ENCODE measurements around the gene SPHKAP. TPM values are rescaled to one million over a fixed set of nuclear protein-coding genes. Genes with fewer than 3 reads are reported as not detected.
A peak's percentile ranks its signal among the peaks of the same experiment; 100 is the strongest.
"Not testable (repeated sequence)": the region's sequence is repeated elsewhere in the genome, so short reads cannot be mapped to it uniquely, and the experiment has no call there.

Gene SPHKAP
- polyA plus RNA-seq (2011; rRNA removed) (0.01 TPM in 2 replicates), polyA plus RNA-seq (2017; fragmentation: RNase III; extraction: RNeasy Plus Mini Kit Qiagen cat#74134 plus additional on column Dnase treatment) (not detected in 3 replicates), polyA minus RNA-seq (2011; rRNA and poly(A)+ RNA removed) (0.08 TPM in 1 of 2 replicates, not detected in the other)
- under 0.01 TPM in 1 of 2 replicates, not detected in the other for polyA plus RNA-seq (2012; cell fraction: cytosol; rRNA removed)
- polyA plus RNA-seq (2012; cell fraction: nucleus; rRNA removed), result not detected in 2 replicates

GRCh38 chr2:228181098-228182019, at the start of gene SPHKAP:
SPHKAP (minus strand) TSS chr2:228181687; CDS start chr2:228181598, 89 bp downstream.
- 26% methylated on average over 27 of the region's 56 CpGs for WGBS (ENCODE audit: missing lambda C conversion rate)
- ATAC-seq (peak; percentile 62 to 78), FAIRE-seq (no peak), DNase-seq (ENCODE audit: low read depth in 1 of 2, low spot score in 1 of 2) (peak in 1 of 2 experiments; percentile 16)
- no peak for TF ChIP-seq CHD4 (IDR thresholded peaks at IDR 0.05; ENCODE audit: borderline replicate concordance)
- TF ChIP-seq RCOR1 (IDR thresholded peaks at IDR 0.05; ENCODE audit: low read depth, low read length), result no peak
- no peak for TF ChIP-seq ZNF302 (CRISPR knock-in tag; IDR thresholded peaks at IDR 0.05)
- no peak for TF ChIP-seq EHMT2 (IDR thresholded peaks at IDR 0.05; ENCODE audit: low read depth)
- TF ChIP-seq JUN (IDR thresholded peaks at IDR 0.05), result no peak
- no peak for TF ChIP-seq BCL3 (IDR thresholded peaks at IDR 0.05)
- no peak for TF ChIP-seq KDM1A (IDR thresholded peaks at IDR 0.05; ENCODE audit: low read depth)
- ChIA-PET CTCF (no interaction called here), POLR2A (no interaction called here)
- H3K27ac ChIP-seq, result no peak within 1 kb of the TSS
- H3K4me1 ChIP-seq, result peaks cover 4% of the 10 kb centered on the region; the same call in 1 of the 3 replicates
- peak within 1 kb of the TSS; percentile 73 for H3K4me2 ChIP-seq
- peak within 1 kb of the TSS; percentile 33 for H3K4me3 ChIP-seq
- H3K9me3 ChIP-seq, result no peaks in the 10 kb centered on the region

- no peak overlapping the region for H3K4me2 ChIP-seq
- H3K4me3 ChIP-seq, result no peak overlapping the region
- H3K27ac ChIP-seq, result no peak overlapping the region
- H3K9me3 ChIP-seq, result no peaks in the 10 kb centered on the region
- FAIRE-seq (no peak), ATAC-seq (no peak), DNase-seq (ENCODE audit: low read depth in 1 of 2, low spot score in 1 of 2) (no peak)
- no peak for TF ChIP-seq KDM1A (IDR thresholded peaks at IDR 0.05; ENCODE audit: low read depth)
- TF ChIP-seq ESRRA (IDR thresholded peaks at IDR 0.05; ENCODE audit: borderline replicate concordance, low read length), result no peak
- TF ChIP-seq NR3C1 (IDR thresholded peaks at IDR 0.05), result no peak
- no peak for TF ChIP-seq HDAC2 (IDR thresholded peaks at IDR 0.05)
- no peak for TF ChIP-seq MYC (IDR thresholded peaks at IDR 0.05; ENCODE audit: borderline replicate concordance, low read length)
- no peak for TF ChIP-seq FOSB (CRISPR knock-in tag; IDR thresholded peaks at IDR 0.05)
- no peak for TF ChIP-seq HOXA7 (CRISPR knock-in tag; IDR thresholded peaks at IDR 0.05)
- TF ChIP-seq E2F6 (IDR thresholded peaks at IDR 0.05; ENCODE audit: borderline replicate concordance, low read depth), result no peak
- no peak for TF ChIP-seq RNF2 (IDR thresholded peaks at IDR 0.05; ENCODE audit: borderline replicate concordance, low read depth)
- POLR2A ChIA-PET, result no interaction called here
- CTCF ChIA-PET, result no interaction called here
- H3K4me1 ChIP-seq, result no peaks in the 10 kb centered on the region
- 3% methylated on average over 6 of the region's 6 CpGs for WGBS (ENCODE audit: missing lambda C conversion rate)
These were observed 46.0 kb upstream of the SPHKAP start for GRCh38 chr2:228227466-228227865.

- H3K4me3 ChIP-seq, result no peak overlapping the region
- H3K9me3 ChIP-seq, result no peaks in the 10 kb centered on the region
- CTCF ChIA-PET, result no interaction called here
- POLR2A ChIA-PET, result no interaction called here
- no peak overlapping the region for H3K4me2 ChIP-seq
- H3K4me1 ChIP-seq, result no peaks in the 10 kb centered on the region
- no peak for FAIRE-seq
- TF ChIP-seq RAD21 (conservative IDR thresholded peaks at IDR 0.05 in 1 of 2, IDR thresholded peaks at IDR 0.05 in 1 of 2) (no peak), RARB (CRISPR knock-in tag; IDR thresholded peaks at IDR 0.05) (no peak), CEBPB (IDR thresholded peaks at IDR 0.05) (no peak), CHD4 (IDR thresholded peaks at IDR 0.05; ENCODE audit: borderline replicate concordance) (no peak), HEYL (CRISPR knock-in tag; IDR thresholded peaks at IDR 0.05) (no peak), PBX3 (IDR thresholded peaks at IDR 0.05) (no peak), HES2 (IDR thresholded peaks at IDR 0.05) (no peak), SMC3 (IDR thresholded peaks at IDR 0.05) (no peak), HOXB5 (CRISPR knock-in tag; IDR thresholded peaks at IDR 0.05) (no peak), ATOH8 (CRISPR knock-in tag; IDR thresholded peaks at IDR 0.05; ENCODE audit: low read depth) (no peak)
- no peak overlapping the region for H3K27ac ChIP-seq
- ATAC-seq, result peak in 1 of 2 experiments; percentile 50; a peak in 1 of 6 replicates
- peak in 1 of 2 experiments; percentile 7 for DNase-seq (ENCODE audit: low read depth in 1 of 2, low spot score in 1 of 2)
These were observed 42.9 kb upstream of the SPHKAP start for GRCh38 chr2:228224410-228224809.

GRCh38 chr2:228218593-228218992, 37.1 kb upstream of the SPHKAP start:
- H3K9me3 ChIP-seq; H3K4me2 ChIP-seq; CTCF ChIA-PET; DNase-seq (ENCODE audit: low read depth in 1 of 2, low spot score in 1 of 2); H3K27ac ChIP-seq; ATAC-seq; H3K4me3 ChIP-seq; H3K4me1 ChIP-seq; POLR2A ChIA-PET; FAIRE-seq: not testable (repeated sequence)
- WGBS (ENCODE audit: missing lambda C conversion rate), result 5% methylated on average over 2 of the region's 2 CpGs

All from A549 (cell line).